Naive thymus-derived CD8-positive, alpha-beta T cell (primary cell): ENCODE data around the gene CCDC57. TPM values are rescaled to one million over a fixed set of nuclear protein-coding genes. Genes with fewer than 3 reads are reported as not detected.
A peak's percentile ranks its signal among the peaks of the same experiment; 100 is the strongest.

Experiments
- ATAC-seq, 2 donors: fragments of 150-1000 bp; cut with Tn5 transposase in 1 of 2; sonication (Bioruptor Pico), chemical (Tn5 transposase) in 1 of 2; 1 replicate in 1 of 2; 2 replicates in 1 of 2; pipeline ENCODE4 v1.10.0; 2021; ENCODE audit warnings: mild to moderate bottlenecking in 2 of 2, moderate library complexity in 2 of 2
- POLR2A ChIA-PET: fragments of 350-600 bp; sonication (Branson Sonifier 250); formaldehyde crosslinking; loops from one replicate; lab custom pipeline; 2021; ENCODE audit warnings: antibody characterized with exemption; lab: Charles Lee
- DNase-seq, 10 donors: peaks; one replicate each; pipeline versions ENCODE4 v3.0.0 to v3.0.0-alpha.2; 2020 to 2022
- H3K27ac Mint-ChIP-seq, 10 donors: one replicate each; pipeline ENCODE4 v1.8.0; 2020 to 2022; ENCODE audit warnings: mild to moderate bottlenecking in 10 of 10, mixed read lengths in 10 of 10, moderate library complexity in 4 of 10, inconsistent platforms in 1 of 10
- H3K27me3 Mint-ChIP-seq, 5 donors: one replicate each; pipeline ENCODE4 v1.8.0; 2021 to 2022; ENCODE audit warnings: mixed read lengths in 5 of 5
- H3K36me3 Mint-ChIP-seq, 3 donors: one replicate each; pipeline ENCODE4 v1.8.0; 2020 to 2022; ENCODE audit warnings: mixed read lengths in 3 of 3, mild to moderate bottlenecking in 2 of 3, inconsistent platforms in 1 of 3
- H3K4me1 Mint-ChIP-seq, 4 donors: one replicate each; pipeline ENCODE4 v1.8.0; 2021 to 2022; ENCODE audit warnings: mixed read lengths in 4 of 4
- H3K4me3 Mint-ChIP-seq, 10 donors: one replicate each; pipeline ENCODE4 v1.8.0; 2020 to 2022; ENCODE audit warnings: mild to moderate bottlenecking in 10 of 10, mixed read lengths in 10 of 10, moderate library complexity in 6 of 10, inconsistent platforms in 1 of 10
- H3K9me3 Mint-ChIP-seq, 9 donors: one replicate each; pipeline ENCODE4 v1.8.0; 2020 to 2022; ENCODE audit warnings: mixed read lengths in 9 of 9, mild to moderate bottlenecking in 3 of 9, inconsistent platforms in 1 of 9, moderate library complexity in 1 of 9
- polyA plus RNA-seq, 3 donors: library from polyadenylated mRNA; unstranded; fragments of 300-500 nt; fragmentation: Illumina TruSeq; gene quantifications; one replicate each; pipeline ENCODE4 v1.2.3, GENCODE V29; 2021
- total RNA-seq, 8 experiments: library from RNA in 2 of 8; stranded (reverse) in 2 of 8; gene quantifications; one replicate each; pipeline ENCODE4 v1.2.3 and lab custom pipeline; 2021 to 2026

CCDC57 gene
- total and polyA plus RNA-seq, 5 experiments from 2014 or later, result 39.6 to 80.0 (median 53.5) TPM

DNA sequence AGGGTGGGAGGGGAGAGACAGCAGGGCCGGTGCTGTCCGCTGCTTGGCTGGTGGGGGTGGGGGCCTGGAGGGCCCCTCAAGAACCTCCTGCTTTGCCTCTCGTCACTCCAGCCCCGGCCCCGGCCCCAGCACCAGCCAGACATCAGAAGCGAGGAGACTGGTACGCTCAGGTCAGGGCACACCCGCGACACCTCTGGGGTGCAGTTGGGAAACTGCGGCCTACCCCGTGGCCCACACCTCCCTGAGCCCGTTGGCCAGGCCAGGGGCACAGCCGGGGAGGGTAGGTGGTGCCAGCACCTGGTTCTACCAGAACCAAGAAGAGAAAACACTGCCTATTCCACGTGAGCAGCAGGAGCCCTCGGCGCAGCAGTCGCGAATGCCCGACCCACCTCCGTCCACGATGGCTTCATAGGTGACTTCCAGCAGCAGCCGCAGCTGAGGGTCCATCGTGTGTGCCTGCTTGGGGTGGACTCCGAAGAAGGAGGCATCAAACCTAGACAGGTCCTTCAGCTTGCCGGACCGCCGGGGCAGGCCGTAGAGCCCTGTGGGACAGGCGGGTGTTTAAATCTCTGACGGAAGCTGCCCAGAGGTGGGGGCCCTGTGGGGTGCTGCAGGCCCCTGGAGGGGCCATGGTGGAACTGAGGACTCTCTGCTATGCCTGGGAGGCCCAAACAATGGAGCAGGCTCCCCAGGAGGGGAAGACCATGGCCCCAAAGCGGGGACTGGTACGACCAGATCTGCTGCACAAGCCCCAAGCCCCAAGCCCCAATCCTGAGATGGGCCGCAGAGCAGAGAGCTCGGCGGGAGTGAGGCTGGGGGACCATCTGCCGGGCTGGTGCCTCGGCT is 117.5 kb downstream of the CCDC57 start:
- peaks cover 0 to 13% (median 2%) of the 10 kb centered on the region in 3 donors for H3K36me3 Mint-ChIP-seq
- DNase-seq (peak in 3 of 10 donors; percentile 6 to 62 (median 18)), ATAC-seq (no peak)
- H3K27ac Mint-ChIP-seq, result peak overlapping the region in 2 of 10 donors; percentile 19 to 38
- H3K4me3 Mint-ChIP-seq, result peak overlapping the region in 2 of 10 donors; percentile 29 to 50
- peaks cover 2 to 14% (median 8%) of the 10 kb centered on the region in 4 donors for H3K4me1 Mint-ChIP-seq
- POLR2A ChIA-PET, result interaction anchor here (0.8 to 4.5 kb wide), 4 partner anchors 12 to 32 kb away, joined by 3 to 33 read pairs (median 8); partner anchors contain the start of gene DUS1L
- no peaks in the 10 kb centered on the region for H3K9me3 Mint-ChIP-seq
- H3K27me3 Mint-ChIP-seq, result no peaks in the 10 kb centered on the region

GRCh38 chr17:82092995-82093751 is 119.5 kb downstream of the CCDC57 start:
- no peak overlapping the region for H3K27ac Mint-ChIP-seq
- ATAC-seq, result no peak
- H3K27me3 Mint-ChIP-seq, result no peaks in the 10 kb centered on the region
- no peaks in the 10 kb centered on the region for H3K9me3 Mint-ChIP-seq
- peaks cover 0 to 9% (median 4%) of the 10 kb centered on the region in 4 donors for H3K4me1 Mint-ChIP-seq
- peaks cover 0 to 14% (median 2%) of the 10 kb centered on the region in 3 donors for H3K36me3 Mint-ChIP-seq
- POLR2A ChIA-PET, result no interaction called here
- no peak for DNase-seq
- peak overlapping the region in 1 of 10 donors; percentile 4 for H3K4me3 Mint-ChIP-seq

- peak in 1 of 10 donors; percentile 6 for DNase-seq
- Mint-ChIP-seq H3K27me3 (no peaks in the 10 kb centered on the region), H3K27ac (no peak overlapping the region), H3K36me3 (peaks cover 0 to 18% (median 2%) of the 10 kb centered on the region in 3 donors), H3K4me1 (peaks cover 0 to 9% (median 4%) of the 10 kb centered on the region in 4 donors), H3K4me3 (no peak overlapping the region), H3K9me3 (no peaks in the 10 kb centered on the region)
- ATAC-seq, result no peak
- POLR2A ChIA-PET, result interaction anchor here (0.6 kb wide), 1 partner anchor 196 kb away, joined by 10 read pairs; no protein-coding TSS in a partner anchor
Measured at GRCh38 chr17:82092628-82092994, 120.0 kb downstream of the CCDC57 start.

DNA sequence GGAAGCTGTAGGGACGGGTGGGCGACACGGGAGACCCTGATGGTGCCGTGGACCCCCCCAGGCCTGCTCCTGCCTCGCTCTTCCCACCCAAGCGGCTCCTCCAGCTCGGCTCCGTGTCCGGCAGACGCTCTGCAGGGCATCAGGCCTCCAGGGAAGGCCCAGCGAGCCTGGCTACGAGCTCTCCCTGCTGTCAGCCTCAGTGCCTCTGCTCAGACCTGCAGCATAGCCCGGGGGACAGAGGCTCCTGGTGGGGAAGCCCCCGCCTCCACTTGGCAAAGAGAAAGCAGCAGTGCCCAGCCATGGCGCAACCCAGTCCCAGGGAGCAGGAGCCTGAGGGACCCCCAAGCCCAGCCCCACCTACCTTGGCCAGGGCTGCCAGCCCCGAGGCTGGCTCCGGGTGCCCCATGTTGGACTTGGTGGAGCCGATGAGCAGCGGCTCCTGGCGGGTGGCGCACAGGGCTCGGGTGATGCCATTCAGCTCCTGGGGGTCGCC is 120.5 kb downstream of the CCDC57 start:
- DNase-seq, result no peak

DNA sequence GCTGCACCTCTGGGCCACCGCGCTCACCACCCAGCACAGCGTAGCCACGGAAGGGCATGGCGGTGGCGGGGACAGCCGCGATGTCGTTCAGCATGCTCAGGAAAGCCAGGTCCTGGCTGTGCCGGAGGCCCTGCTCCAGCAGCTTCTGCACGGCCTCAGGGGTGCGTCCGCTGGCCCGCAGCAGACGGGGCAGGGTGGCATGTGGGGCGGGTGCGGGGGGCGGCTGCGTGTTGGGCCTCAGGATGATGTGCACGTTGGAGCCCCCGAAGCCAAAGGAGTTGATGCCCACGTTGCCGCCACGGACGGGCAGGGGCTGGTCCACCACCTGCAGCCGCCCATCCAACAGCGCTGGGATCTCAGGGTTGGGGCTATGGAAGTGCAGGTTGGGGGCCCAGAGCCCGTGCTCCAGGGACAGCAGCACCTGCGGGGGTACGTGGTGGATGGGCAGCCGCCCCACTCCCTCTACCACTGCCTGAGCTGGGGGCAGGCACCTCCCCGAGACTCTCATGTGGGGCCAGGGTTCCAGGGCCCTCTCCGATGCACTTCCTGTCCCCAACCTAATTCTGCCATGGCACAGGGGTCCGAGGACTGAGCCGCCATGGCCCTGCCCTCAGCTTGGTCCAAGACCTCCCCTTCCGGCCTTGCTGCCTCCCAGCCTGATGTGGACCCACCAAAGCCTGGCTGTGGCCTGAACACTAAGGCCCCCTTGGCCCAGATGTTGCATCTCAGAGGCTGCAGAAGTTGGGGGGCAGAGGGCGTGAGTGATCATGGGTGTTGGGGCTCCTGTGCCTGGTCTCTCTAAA is 121.2 kb downstream of the CCDC57 start:
- peak in 1 of 10 donors; percentile 6 for DNase-seq

More for the DNA sequence above, 120.5 kb downstream of the CCDC57 start:
- H3K36me3 Mint-ChIP-seq, result peaks cover 0 to 18% (median 2%) of the 10 kb centered on the region in 3 donors
- H3K27me3 Mint-ChIP-seq, result no peaks in the 10 kb centered on the region
- H3K9me3 Mint-ChIP-seq, result no peaks in the 10 kb centered on the region
- no peak for ATAC-seq
- H3K27ac Mint-ChIP-seq, result peak overlapping the region in 1 of 10 donors; percentile 33
- H3K4me1 Mint-ChIP-seq, result peaks cover 0 to 9% (median 4%) of the 10 kb centered on the region in 4 donors
- H3K4me3 Mint-ChIP-seq, result no peak overlapping the region
- POLR2A ChIA-PET, result interaction anchor here (0.6 kb wide), 1 partner anchor 196 kb away, joined by 10 read pairs; no protein-coding TSS in a partner anchor

GRCh38 chr17:82090549-82091263 is 121.9 kb downstream of the CCDC57 start:
- DNase-seq (peak in 1 of 10 donors; percentile 3), ATAC-seq (no peak)
- H3K27me3 Mint-ChIP-seq, result no peaks in the 10 kb centered on the region
- no peaks in the 10 kb centered on the region for H3K9me3 Mint-ChIP-seq
- H3K4me1 Mint-ChIP-seq, result peaks cover 0 to 1% (median 0%) of the 10 kb centered on the region in 4 donors
- H3K4me3 Mint-ChIP-seq, result no peak overlapping the region
- peaks cover 0 to 21% (median 0%) of the 10 kb centered on the region in 3 donors for H3K36me3 Mint-ChIP-seq
- H3K27ac Mint-ChIP-seq, result no peak overlapping the region
- POLR2A ChIA-PET, result interaction anchor here (0.6 to 2.0 kb wide), 2 partner anchors 15 to 16 kb away, joined by 4 read pairs; no protein-coding TSS in a partner anchor

More for the DNA sequence above, 121.2 kb downstream of the CCDC57 start:
- POLR2A ChIA-PET, result interaction anchor here (0.6 kb wide), 1 partner anchor 16 kb away, joined by 4 read pairs; no protein-coding TSS in a partner anchor
- Mint-ChIP-seq H3K27ac (peak overlapping the region in 1 of 10 donors; percentile 44), H3K36me3 (peaks cover 0 to 21% (median 2%) of the 10 kb centered on the region in 3 donors), H3K4me1 (peaks cover 0 to 7% (median 2%) of the 10 kb centered on the region in 4 donors), H3K4me3 (no peak overlapping the region), H3K27me3 (no peaks in the 10 kb centered on the region), H3K9me3 (no peaks in the 10 kb centered on the region)
- no peak for ATAC-seq

DNA sequence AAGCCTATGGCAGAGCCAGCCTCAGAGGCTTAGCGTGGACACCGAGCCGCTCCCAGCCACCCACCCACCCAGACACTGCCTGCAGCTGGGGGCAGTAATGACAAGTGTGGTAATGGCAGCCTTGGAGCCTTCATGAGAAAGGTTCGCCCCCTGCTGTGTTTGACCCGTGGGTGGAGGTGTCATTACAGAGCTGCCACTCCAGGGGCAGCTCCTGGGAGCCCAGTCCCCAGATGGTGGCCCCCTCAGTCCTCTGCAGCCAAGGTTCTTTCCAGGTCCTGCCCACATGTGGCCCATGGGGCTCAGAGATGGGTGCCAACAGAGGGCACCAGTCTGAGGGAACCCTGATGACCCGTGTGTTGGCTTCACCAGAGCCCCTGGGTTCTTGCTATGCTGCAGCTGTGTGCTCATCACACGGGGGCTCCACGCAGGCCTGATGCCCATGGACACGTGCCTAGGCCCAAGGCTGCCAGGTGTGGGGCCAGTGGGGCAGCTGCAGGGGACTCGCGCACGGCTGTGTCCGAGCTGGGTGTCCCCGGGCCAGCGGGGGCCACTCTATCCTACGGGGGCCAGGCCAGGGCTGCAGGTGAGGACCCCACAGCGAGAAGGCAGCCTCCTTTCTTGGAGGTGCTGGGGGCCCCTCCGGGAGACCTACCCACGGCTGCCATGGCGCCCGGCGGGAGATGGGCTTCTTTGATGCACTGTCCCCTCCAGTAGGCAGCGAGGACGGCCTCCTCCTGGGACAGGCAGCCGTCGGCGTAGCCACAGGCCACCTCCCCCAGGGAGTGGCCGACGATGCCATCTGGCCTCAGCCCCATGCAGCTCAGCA is 122.7 kb downstream of the CCDC57 start:
- no peak for ATAC-seq
- POLR2A ChIA-PET, result interaction anchor here (0.9 to 2.0 kb wide), 2 partner anchors 16 to 24 kb away, joined by 3 to 4 read pairs; partner anchors contain the start of gene DUS1L
- H3K4me1 Mint-ChIP-seq, result peaks cover 0 to 1% (median 0%) of the 10 kb centered on the region in 4 donors

GRCh38 chr17:82088838-82089722 is 123.6 kb downstream of the CCDC57 start:
- Mint-ChIP-seq H3K27me3 (no peaks in the 10 kb centered on the region), H3K4me1 (peaks cover 0 to 1% (median 0%) of the 10 kb centered on the region in 4 donors), H3K27ac (peak overlapping the region in 1 of 10 donors; percentile 18), H3K9me3 (no peaks in the 10 kb centered on the region), H3K4me3 (no peak overlapping the region), H3K36me3 (peaks cover 0 to 19% (median 0%) of the 10 kb centered on the region in 3 donors)
- ATAC-seq, result no peak
- DNase-seq, result peak in 1 of 10 donors; percentile 4
- POLR2A ChIA-PET, result interaction anchor here (0.9 to 2.0 kb wide), 2 partner anchors 17 to 23 kb away, joined by 3 to 4 read pairs; partner anchors contain the start of gene DUS1L

More for the DNA sequence above, 122.7 kb downstream of the CCDC57 start:
- Mint-ChIP-seq H3K36me3 (peaks cover 0 to 19% (median 0%) of the 10 kb centered on the region in 3 donors), H3K27ac (no peak overlapping the region), H3K9me3 (no peaks in the 10 kb centered on the region), H3K4me3 (no peak overlapping the region), H3K27me3 (no peaks in the 10 kb centered on the region)
- DNase-seq, result peak in 2 of 10 donors; percentile 4 to 58

- no peak for ATAC-seq
- POLR2A ChIA-PET, result no interaction called here
- Mint-ChIP-seq H3K27ac (peak overlapping the region in 2 of 10 donors; percentile 7 to 29), H3K4me1 (peaks cover 0 to under 1% (median 0%) of the 10 kb centered on the region in 4 donors), H3K9me3 (no peaks in the 10 kb centered on the region), H3K36me3 (peaks cover 0 to 21% (median 0%) of the 10 kb centered on the region in 3 donors), H3K4me3 (peak overlapping the region in 1 of 10 donors; percentile 67), H3K27me3 (no peaks in the 10 kb centered on the region)
- DNase-seq, result peak in 1 of 10 donors; percentile 7
Measured at GRCh38 chr17:82087961-82088837, 124.4 kb downstream of the CCDC57 start.
